Activated B cell treated with CpG ODN at 0.5 μM for 24 hours (primary cell): Measurements from ENCODE around the gene ATAT1. TPM values are rescaled to one million over a fixed set of nuclear protein-coding genes. Genes with fewer than 3 reads are reported as not detected.
A peak's percentile ranks its signal among the peaks of the same experiment; 100 is the strongest.
"Not testable (repeated sequence)": the region's sequence is repeated elsewhere in the genome, so short reads cannot be mapped to it uniquely, and the experiment has no call there.

Experiments
- ATAC-seq: fragments of 200-7000 bp; cut with Tn5 transposase; one replicate; pipeline ENCODE4 v1.10.0; 2021; ENCODE audit warnings: low read depth, mild to moderate bottlenecking, moderate library complexity
- CTCF ChIA-PET: fragments of 350-600 bp; sonication (Branson Sonifier 250); formaldehyde crosslinking; loops from one replicate; lab custom pipeline; 2021; ENCODE audit warnings: antibody characterized with exemption; lab: Charles Lee
- POLR2A ChIA-PET: fragments of 350-600 bp; sonication (Branson Sonifier 250); formaldehyde crosslinking; loops from one replicate; lab custom pipeline; 2021; ENCODE audit warnings: antibody characterized with exemption; lab: Charles Lee
- DNase-seq: peaks from one replicate; pipeline ENCODE4 v3.0.0; 2022
- H3K27ac Mint-ChIP-seq: one replicate; pipeline ENCODE4 v1.8.0; 2020; ENCODE audit warnings: mixed read lengths
- H3K27me3 Mint-ChIP-seq: one replicate; pipeline ENCODE4 v1.8.0; 2021; ENCODE audit warnings: mixed read lengths
- H3K36me3 Mint-ChIP-seq: one replicate; pipeline ENCODE4 v1.8.0; 2021; ENCODE audit warnings: low read depth, mixed read lengths
- H3K4me1 Mint-ChIP-seq: one replicate; pipeline ENCODE4 v1.8.0; 2021; ENCODE audit warnings: mixed read lengths
- H3K4me3 Mint-ChIP-seq: one replicate; pipeline ENCODE4 v1.8.0; 2020; ENCODE audit warnings: mild to moderate bottlenecking, mixed read lengths
- H3K9me3 Mint-ChIP-seq: one replicate; pipeline ENCODE4 v1.8.0; 2020; ENCODE audit warnings: mixed read lengths
- intact Hi-C: fragments of 100-400 bp; cut with micrococcal nuclease; formaldehyde crosslinking; loops from one replicate; pipeline ENCODE4 v1.15.1; 2024
- total RNA-seq: library from RNA; stranded (reverse); gene quantifications from 2 replicates; pipeline ENCODE4 v1.2.3, GENCODE V29; 2022
- TF ChIP-seq, protein P1 (sequence below): fragments of 200-600 bp; IDR thresholded peaks from one replicate; pipeline ENCODE4 v1.8.0; 2022; ENCODE audit warnings: antibody characterized with exemption, mild to moderate bottlenecking

Gene ATAT1
- total RNA-seq, 1 donor from 2014 or later = 10.3 TPM

DNA sequence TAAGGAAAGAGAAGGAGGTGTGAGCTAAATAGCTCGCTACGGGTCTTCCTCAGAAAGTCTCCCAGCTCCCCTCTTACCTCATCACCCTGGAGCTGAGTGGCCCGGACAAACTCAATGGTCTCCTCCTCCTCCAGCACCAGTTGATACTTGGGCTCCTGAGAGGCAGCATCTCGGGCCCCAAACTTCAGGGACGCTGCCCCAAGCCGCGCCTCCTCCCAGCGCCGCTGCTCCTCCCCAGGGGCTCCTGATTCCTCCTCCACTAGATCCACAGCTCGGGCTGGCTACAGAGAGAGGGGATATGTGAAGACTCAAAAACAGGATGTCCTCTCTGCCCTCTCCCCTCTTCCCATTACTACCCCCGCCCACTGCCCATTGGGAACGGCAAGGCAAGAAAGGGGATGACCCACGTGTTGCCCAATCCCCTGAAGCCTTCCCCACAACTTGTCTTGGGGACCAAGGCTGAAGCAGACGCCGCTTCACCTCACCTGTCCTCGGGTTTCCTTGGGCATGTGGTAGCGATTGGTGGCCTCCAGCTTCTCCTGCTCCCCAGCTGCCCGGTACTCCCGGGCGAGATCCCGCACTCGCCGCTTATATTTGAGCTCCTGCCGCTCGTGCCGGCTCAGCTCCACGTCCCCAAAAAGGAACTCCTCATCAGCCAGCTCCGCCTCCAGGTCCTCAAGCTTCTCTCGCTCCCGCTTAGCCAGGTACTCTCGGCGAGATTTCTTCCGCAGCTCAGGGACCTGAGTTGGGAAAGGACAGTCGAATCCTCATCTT, 38.5 kb downstream of the ATAT1 start:
- intact Hi-C loops = no loop called here
- CTCF ChIA-PET = interaction anchor here (0.9 kb wide), 1 partner anchor 56 kb away, joined by 3 read pairs; no protein-coding TSS in a partner anchor
- DNase-seq (no peak), ATAC-seq (no peak)
- H3K27ac Mint-ChIP-seq = no peak overlapping the region
- peaks cover 73% of the 10 kb centered on the region for H3K36me3 Mint-ChIP-seq
- no peaks in the 10 kb centered on the region for H3K9me3 Mint-ChIP-seq
- H3K4me3 Mint-ChIP-seq = no peak overlapping the region
- TF ChIP-seq, protein P1, sequence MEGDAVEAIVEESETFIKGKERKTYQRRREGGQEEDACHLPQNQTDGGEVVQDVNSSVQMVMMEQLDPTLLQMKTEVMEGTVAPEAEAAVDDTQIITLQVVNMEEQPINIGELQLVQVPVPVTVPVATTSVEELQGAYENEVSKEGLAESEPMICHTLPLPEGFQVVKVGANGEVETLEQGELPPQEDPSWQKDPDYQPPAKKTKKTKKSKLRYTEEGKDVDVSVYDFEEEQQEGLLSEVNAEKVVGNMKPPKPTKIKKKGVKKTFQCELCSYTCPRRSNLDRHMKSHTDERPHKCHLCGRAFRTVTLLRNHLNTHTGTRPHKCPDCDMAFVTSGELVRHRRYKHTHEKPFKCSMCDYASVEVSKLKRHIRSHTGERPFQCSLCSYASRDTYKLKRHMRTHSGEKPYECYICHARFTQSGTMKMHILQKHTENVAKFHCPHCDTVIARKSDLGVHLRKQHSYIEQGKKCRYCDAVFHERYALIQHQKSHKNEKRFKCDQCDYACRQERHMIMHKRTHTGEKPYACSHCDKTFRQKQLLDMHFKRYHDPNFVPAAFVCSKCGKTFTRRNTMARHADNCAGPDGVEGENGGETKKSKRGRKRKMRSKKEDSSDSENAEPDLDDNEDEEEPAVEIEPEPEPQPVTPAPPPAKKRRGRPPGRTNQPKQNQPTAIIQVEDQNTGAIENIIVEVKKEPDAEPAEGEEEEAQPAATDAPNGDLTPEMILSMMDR = no peak
- no peaks in the 10 kb centered on the region for H3K27me3 Mint-ChIP-seq
- POLR2A ChIA-PET = interaction anchor here (0.6 to 1.6 kb wide), 3 partner anchors 52 to 242 kb away, joined by 3 to 6 read pairs (median 4); partner anchors contain the start of gene MDC1
- peaks cover 5% of the 10 kb centered on the region for H3K4me1 Mint-ChIP-seq

DNA sequence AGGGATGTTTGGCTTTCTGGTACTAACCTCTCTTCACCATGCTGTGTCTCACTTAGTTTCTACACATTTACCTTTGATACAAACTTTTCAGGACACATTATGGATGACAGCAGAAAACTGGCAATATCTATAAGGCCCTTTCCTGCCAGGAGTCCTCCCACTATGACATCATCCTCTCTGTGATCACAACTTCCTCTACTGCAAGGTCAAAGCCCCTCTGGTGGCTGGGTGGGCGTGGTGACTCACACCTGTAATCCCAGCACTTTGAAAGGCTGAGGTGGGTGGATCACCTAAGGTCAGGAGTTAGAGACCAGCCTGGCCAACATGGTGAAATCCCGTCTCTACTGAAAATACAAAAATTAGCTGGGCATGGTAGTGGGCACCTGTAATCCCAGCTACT, 39.6 kb downstream of the ATAT1 start:
- H3K27me3 Mint-ChIP-seq, intact Hi-C loops, ATAC-seq, DNase-seq, H3K9me3 Mint-ChIP-seq, CTCF ChIA-PET, H3K4me3 Mint-ChIP-seq: not testable (repeated sequence)
- Mint-ChIP-seq H3K4me1 (peaks cover 16% of the 10 kb centered on the region), H3K27ac (peak overlapping the region; percentile 1), H3K36me3 (peaks cover 80% of the 10 kb centered on the region)
- POLR2A ChIA-PET = interaction anchor here (1.6 kb wide), 1 partner anchor 51 kb away, joined by 4 read pairs; the partner anchor contains the start of gene MDC1

- TF ChIP-seq, protein P1 = no peak
- Mint-ChIP-seq H3K9me3 (no peaks in the 10 kb centered on the region), H3K36me3 (peaks cover 49% of the 10 kb centered on the region), H3K4me3 (peak overlapping the region; percentile 91), H3K4me1 (peaks cover 39% of the 10 kb centered on the region), H3K27me3 (no peaks in the 10 kb centered on the region), H3K27ac (peak overlapping the region; percentile 66)
- intact Hi-C loops = loop anchor here (10.0 kb wide), 1 partner anchor 216 kb away; no protein-coding TSS in a partner anchor
- ATAC-seq = no peak
- POLR2A ChIA-PET = interaction anchor here (0.6 to 15.3 kb wide), 4 partner anchors 15 to 189 kb away, joined by 3 to 697 read pairs (median 6); partner anchors contain the start of genes MDC1 and TUBB
- DNase-seq = no peak
- CTCF ChIA-PET = interaction anchor here (1.7 to 15.7 kb wide), 5 partner anchors 12 to 189 kb away, joined by 3 to 576 read pairs (median 8); partner anchors contain the start of gene TUBB
Observed at GRCh38 chr6:30670760-30671527, 44.3 kb downstream of the ATAT1 start.

- TF ChIP-seq, protein P1 = peak; percentile 51
- H3K36me3 Mint-ChIP-seq = peaks cover 51% of the 10 kb centered on the region
Observed at GRCh38 chr6:30672445-30673253, 46.0 kb downstream of the ATAT1 start, which contains the start of gene DHX16. TSS of gene DHX16 (minus strand) at chr6:30673006. CDS start at chr6:30672841, 165 bp downstream.

More at GRCh38 chr6:30672445-30673253, 46.0 kb downstream of the ATAT1 start, which contains the start of gene DHX16:
- no peaks in the 10 kb centered on the region for H3K9me3 Mint-ChIP-seq
- H3K4me3 Mint-ChIP-seq = peak within 1 kb of the TSS; percentile 91
- DNase-seq (peak; percentile 80), ATAC-seq (peak; percentile 88)
- intact Hi-C loops = loop anchor here (1.0 to 10.0 kb wide), 9 partner anchors 10 to 218 kb away; partner anchors contain the start of genes ATAT1, C6orf136, GNL1 and MRPS18B
- H3K27ac Mint-ChIP-seq = peak within 1 kb of the TSS; percentile 84
- ChIA-PET CTCF (interaction anchor here (0.7 to 15.7 kb wide), 11 partner anchors 9 to 191 kb away, joined by 3 to 576 read pairs (median 5); partner anchors contain the start of genes ATAT1 and TUBB), POLR2A (interaction anchor here (0.7 to 15.3 kb wide), 16 partner anchors 9 to 212 kb away, joined by 3 to 697 read pairs (median 3); partner anchors contain the start of genes ABCF1, DDR1, MDC1 and MRPS18B)
- H3K4me1 Mint-ChIP-seq = peaks cover 42% of the 10 kb centered on the region
- no peaks in the 10 kb centered on the region for H3K27me3 Mint-ChIP-seq
